Measurements from ENCODE around the gene CAMSAP1.
"Not testable (repeated sequence)": the region's sequence is repeated elsewhere in the genome, so short reads cannot be mapped to it uniquely, and the experiment has no call there.

CAMSAP1 gene

DNA sequence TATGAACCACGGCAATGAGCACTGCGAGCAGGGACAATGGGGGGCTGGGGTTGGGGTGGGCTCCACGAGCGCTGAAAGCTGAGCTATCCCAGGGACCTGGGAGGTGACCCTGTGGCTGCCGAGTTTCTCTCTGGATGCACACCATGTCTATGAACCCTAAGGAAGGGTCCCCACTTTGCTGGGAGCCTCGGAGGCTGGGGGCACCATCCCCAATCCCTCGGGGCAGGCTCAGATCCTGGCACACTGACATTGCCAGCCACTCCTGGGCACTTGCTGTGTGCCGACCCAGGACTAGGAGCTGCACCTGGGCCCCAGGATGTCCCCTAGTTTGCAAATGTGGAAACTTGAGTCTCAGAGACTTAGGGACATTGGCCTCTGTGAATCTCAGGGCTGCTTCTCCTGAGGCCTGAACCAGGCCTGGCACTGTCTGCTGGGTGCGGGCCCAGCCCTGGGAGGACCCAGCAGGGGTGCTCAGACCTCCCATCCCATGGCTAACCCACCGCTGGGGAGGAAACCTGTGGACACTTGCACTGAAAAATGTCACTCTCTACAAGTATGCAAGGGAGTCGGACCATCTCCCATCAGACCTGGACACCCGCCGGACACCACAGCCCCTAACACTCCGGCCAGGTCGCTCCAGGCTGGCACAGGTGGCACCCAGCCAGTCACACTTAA is 13.0 kb upstream of the CAMSAP1 start:
- DNase-seq = no peak

GRCh38 chr9:135919318-135919890 is 12.1 kb upstream of the CAMSAP1 start:
- no peak for DNase-seq

- not testable (repeated sequence) for DNase-seq
These were observed 8.9 kb upstream of the CAMSAP1 start for GRCh38 chr9:135916227-135916626.

DNA sequence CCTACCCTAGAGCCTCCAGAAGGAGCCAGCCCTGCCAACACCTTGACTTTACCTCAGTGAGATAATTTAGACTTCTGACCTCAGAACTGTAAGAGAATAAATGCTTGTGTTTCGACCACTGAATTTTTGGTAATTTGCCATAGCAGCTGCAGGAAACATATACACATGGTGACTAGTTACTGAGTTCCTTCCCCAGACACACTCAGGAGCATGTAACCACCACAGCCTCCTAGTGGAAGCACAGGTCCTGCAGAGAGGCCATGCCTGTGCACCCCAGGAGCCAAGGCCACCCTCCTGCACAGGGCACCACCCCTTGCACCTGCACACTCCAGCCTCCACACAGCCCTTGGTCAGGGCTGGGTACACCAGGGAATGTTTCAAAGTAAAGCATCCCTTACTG is 7.6 kb upstream of the CAMSAP1 start:
- no peak for DNase-seq

- DNase-seq = not testable (repeated sequence)
These were observed 3.9 kb upstream of the CAMSAP1 start for GRCh38 chr9:135911233-135911632.

GRCh38 chr9:135910757-135911156 is 3.4 kb upstream of the CAMSAP1 start:
- DNase-seq = no peak

DNA sequence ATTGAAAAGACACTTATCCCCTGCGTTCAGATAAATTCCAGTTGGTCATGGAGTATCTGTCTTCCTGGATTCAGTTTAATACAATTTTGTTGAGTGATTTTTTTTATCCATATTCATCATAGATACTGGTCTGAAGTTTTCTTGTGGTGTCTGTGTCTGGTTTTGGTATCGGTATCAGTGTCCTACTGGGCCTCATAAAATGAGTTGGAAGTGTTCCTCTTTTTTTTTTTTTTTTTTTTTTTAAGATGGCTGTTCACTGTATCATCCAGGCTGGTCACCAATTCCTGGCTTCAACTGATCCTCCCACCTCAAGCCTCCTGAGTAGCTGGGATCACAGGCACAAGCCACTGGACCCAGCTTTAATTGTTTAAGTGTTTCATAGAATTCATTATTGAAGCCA is 2.9 kb upstream of the CAMSAP1 start:
- DNase-seq = no peak

DNA sequence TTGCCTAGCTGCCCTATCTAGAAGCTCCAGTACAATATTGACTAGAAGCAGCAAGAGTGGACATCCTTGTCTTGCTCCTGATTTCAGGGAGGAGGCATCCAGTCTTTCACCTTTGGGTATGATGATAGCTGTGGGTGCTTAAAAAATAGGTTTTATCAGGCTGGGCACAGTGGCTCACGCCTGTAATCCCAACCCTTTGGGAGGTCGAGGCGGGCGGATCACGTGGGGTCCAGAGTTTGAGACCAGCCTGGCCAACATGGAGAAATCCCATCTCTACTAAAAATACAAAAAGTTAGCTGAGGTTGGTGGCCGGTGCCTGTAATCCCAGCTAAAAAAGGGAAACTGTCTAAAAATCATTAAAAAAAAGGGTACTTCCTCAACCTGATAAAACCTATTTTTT is 2.0 kb upstream of the CAMSAP1 start:
- DNase-seq = no peak

DNA sequence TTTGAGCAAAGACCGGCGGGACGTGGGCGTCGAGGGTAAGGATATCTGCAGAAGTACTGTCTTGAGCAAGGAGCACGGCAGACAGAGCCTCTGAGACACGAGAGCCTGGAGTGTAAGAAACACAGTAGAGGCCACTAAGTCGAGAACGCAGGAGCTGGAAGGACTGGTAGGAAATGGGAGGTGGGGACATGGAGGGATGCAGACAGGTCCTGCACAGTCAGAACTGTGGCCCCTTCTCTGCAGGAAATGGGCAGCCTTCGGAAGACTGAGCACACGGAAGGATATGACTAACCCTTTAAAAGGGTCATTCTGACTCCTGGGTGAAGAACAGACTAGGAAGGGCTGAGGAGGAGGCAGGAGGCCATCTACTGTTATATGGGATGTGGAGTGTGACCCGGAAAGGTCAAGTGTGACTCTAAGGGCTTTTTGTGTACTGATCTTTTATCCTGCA is 1.4 kb upstream of the CAMSAP1 start:
- no peak for DNase-seq

DNA sequence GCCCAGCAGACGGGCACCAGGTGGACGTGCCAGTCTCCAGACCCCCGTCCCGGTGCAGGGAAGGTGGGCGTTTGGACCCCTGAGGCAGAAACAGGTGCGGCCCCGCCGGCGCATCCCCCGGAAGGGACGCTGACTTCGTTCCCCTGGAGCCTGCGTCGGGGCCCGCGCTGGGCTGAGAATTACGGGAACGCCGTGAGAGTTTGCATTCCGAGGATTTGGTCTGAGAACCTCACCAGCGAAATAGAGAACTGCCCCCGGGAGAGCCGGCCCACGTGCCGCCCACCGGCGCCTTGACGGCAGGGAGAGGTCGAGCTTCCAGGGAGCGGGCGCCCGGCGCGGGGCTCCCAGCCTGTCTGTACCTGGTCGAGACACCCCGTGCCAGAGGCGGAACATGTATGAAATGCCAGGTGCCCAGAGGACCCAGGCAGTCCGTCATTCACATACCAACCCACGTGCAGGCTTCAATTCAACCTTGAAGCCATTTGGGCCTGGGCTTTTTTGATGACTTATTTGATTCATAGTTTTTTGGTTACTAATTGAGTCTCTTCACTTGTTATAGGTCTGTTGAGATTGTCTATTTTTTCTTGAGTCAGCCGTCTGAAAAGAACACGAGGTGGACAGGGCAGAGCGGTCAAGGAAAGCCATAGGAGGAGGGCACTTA is 877 bp upstream of the CAMSAP1 start:
- no peak for DNase-seq

- no peak for DNase-seq
These were observed 328 bp downstream of the CAMSAP1 start for GRCh38 chr9:135907006-135907430.

GRCh38 chr9:135906291-135907005 is 898 bp downstream of the CAMSAP1 start:
- no peak for DNase-seq

DNA sequence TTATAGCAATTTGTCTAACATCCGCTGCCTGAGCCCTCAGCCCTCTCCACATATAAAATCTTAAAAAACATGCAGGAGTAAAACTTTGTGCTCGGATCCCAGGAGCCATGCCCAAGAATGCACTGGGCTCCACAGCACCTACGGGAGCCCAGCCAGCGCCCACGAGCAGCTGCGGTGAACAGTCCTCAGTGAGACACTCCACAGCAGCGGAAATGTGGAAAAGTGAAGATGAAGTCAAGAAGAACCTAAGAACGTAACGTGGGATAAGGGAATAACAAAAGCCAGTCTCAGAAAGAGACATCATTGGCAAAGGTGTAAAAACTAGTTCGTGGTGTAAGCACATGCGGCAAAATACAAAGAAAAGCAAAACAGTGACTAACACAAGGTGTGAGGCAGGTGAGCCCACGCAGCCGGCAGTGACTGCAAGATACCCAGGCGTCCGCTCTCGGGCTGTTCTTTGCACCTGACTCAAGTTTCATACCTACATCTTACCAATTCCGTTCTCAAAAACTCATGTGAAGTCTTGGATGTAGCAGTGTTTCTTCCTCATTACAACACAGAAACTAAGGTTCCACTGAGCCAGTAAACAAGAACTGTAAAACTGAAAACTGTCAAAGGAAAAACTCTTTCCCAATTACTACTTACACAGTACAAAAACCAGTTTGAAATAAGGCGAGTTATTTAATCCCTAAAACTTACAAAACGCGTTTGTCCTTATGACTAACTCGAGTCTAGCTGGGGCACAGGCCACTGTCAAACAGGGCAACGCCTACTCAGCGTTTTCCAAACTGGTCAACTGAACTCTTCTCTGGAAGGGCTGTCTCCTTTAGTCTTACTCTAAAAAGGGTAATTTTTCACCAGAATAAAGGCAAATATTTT is 1.7 kb downstream of the CAMSAP1 start:
- DNase-seq = no peak

DNA sequence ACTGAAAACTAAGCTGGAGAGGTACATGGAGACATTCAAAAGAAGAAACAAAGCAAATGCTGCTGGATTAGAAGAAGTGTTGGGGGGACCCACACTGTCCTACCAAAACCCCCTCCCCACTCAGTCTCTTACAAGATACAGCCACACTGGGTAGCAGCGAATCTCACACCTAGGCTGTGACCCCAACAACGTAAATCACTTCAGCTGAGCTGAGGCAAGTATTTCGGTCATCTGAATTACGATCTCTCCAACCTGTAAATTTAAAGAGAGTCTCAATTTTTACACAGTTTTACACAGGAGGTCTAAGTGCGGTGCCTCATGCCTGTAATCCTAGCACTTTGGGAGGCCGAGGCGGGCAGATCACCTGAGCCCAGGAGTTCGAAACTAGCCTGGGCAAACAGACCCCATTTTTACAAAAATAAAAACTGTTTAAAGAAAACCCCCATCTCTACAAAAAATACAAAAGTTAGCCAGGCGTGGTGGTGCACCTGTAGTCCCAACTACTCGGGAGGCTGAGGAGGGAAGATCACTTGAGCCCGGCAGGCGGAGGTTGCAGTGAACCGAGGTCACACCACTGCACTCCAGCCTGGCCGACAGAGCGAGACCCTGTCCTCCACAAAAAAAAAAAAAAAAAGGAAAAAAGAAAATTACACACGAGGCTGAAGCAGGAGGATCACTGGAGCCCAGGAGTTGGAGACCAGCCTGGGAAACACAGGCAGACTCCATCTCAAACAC is 3.4 kb downstream of the CAMSAP1 start:
- no peak for DNase-seq

GRCh38 chr9:135903358-135903656 is 4.0 kb downstream of the CAMSAP1 start:
- no peak for DNase-seq

DNA sequence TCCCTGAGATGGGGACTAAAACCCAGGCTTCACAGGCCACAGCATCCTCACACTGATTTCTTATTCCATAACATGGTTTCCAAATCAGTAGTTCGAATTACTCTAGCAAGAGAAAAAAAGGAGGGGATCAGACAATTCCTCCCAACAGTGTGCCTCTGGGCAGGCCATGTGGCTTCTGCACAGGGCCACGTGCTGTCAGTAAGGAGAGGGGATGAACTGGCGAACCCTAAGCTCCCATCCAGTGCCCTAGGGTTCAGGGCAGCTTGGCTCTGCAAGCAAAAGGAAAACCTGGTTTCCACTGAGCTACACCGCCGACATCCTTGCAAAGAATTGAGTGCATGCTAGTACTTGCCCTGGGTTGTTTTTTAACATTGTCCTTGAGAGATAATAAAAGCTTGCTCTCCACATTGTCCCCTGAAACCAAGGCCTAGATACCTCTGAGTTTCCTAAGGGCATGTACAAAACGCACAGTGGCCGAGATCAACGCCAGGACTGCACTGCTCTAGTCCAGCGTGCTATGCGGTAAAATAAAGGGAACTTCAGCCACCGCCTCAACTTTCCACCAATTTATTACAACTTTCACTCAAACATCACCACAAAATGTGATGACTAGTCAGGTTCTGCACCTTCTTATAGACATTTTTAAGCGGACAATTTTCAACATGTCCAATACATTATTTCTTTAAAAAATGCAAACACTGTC is 4.5 kb downstream of the CAMSAP1 start:
- no peak for DNase-seq

DNA sequence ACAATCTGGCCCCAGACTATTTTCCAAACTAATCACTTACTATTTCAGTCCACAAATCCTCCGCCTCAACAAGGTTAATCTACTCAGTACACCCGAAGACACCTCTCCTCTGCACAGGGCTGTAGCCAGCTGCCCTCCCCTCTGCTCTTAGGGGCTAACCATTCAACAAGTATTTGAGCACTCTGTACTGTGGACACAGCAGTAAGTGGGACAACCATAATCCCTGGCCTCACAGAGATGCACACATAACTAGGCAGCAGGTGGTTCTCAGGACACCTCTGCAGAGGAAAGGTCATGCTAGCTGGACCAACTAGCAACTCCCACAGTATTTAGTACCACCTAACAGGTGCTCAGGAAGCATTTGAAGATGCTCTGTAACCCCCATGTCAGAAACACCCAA is 5.5 kb downstream of the CAMSAP1 start:
- DNase-seq = no peak

DNA sequence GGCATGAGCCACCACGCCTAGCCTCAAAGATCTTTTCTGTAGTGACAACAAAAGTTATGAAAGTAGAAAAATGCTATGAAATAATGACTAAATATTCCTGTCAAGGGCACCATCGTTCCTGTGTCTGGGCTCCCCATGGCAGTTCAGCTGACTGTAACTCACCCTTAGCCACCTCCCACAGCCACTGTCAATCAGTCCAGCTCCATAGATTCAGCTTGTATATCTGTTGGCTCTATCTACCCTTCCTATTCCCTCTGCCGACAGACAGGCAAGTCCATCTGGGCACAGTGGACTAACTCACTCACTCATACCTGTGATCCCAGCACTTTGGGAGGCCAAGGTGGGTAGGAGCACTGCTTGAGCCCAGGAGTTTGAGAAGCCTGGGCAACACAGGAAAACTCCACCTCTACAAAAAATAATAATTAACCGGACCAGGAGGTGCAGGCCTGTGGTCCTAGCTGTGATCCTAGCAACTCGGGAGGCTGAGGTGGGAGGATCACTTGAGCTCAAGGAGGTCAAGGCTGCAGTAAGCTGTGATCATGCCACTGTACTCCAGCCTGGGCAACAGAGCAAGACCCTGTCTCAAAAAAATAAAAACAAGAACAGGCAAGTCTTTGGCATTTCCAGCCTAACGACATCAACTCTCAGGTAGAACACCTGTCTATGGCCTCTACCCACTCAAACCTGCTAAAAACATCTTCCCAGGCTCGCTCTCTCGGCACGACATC is 6.2 kb downstream of the CAMSAP1 start:
- no peak for DNase-seq

DNA sequence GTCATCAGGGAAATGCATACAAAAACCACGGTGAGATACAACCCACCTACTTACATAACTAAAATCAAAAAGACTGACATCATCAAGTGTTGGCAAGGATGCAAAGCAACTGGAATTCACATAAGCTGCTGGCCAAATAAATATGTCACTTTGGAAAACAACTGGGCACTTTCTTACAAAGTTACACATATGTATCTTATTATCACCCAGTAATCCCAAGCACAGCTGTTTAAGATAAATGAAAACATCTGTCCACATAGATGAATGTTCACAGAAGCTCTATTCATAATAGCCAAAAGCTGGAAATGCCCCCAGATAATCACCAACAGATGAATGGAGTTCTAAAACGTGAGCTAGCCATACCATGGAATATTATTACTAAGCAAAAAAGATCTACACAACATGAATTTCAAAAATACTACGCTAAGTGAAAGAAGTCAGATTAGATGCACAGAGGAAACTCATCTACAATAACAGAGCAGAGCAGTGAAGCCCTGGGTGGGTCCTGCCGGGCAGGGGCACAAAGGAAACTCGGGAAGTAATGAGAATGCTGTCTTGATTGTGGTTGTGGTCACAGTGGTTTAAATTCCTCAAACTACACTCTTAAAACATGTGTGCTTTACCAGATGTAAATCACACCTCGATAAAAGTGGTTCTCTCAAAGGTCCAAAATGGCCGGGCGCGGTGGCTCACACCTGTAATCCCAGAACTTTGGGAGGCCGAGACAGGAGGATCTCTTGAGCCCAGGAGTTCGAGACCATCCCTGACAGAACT is 8.5 kb downstream of the CAMSAP1 start:
- no peak for DNase-seq

DNA sequence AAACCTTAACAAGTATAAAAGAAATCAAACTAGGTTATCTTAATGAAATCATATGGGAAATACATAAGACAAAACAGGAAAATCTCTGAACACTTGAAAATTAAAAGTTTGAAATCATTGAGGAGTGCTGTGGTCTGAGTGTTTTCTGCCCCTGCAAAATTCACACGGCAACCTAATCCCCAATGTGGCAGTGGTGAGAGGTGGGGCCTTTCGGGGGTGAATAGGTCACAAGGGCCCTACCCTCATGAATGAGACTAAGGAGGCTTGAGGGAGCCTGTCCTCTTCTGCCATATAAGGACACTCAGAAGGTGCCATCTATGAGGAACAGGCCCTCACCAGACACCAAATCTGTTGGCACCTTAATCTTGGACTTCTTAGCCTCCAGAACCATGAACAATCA is 10.7 kb downstream of the CAMSAP1 start:
- no peak for DNase-seq
